Heart left ventricle (tissue), 16 donors: ENCODE measurements around the gene TINCR. TPM values are rescaled to one million over a fixed set of nuclear protein-coding genes. Genes with fewer than 3 reads are reported as not detected.

Source experiments
- ATAC-seq, 4 donors: fragments of 200-7000 bp; cut with Tn5 transposase; one replicate each; pipeline ENCODE4 v1.9.1; 2020 to 2022; ENCODE audit warnings: moderate library complexity in 4 of 4, mild to moderate bottlenecking in 3 of 4, moderate number of reproducible peaks in 1 of 4
- DNase-seq, 5 donors: peaks; one replicate each; pipeline ENCODE4 v3.0.0-alpha.2; 2020
- H3K27ac ChIP-seq, 12 donors: fragments of 200-600 bp; sonication (generic) in 4 of 12; one replicate each; pipeline versions ENCODE4 v1.5.0 to v1.8.0; 2016 to 2022; ENCODE audit warnings: mild to moderate bottlenecking in 2 of 12
- H3K27me3 ChIP-seq, 9 donors: fragments of 200-600 bp; sonication (generic) in 2 of 9; one replicate each; pipeline versions ENCODE4 v1.5.1 to v1.8.0; 2016 to 2022; ENCODE audit warnings: mild to moderate bottlenecking in 3 of 9
- H3K36me3 ChIP-seq, 9 donors: fragments of 200-600 bp; sonication (generic) in 2 of 9; one replicate each; pipeline versions ENCODE4 v1.5.0 to v1.8.0; 2018 to 2022; ENCODE audit warnings: mild to moderate bottlenecking in 2 of 9
- H3K4me1 ChIP-seq, 12 donors: fragments of 200-600 bp; sonication (generic) in 4 of 12; one replicate each; pipeline versions ENCODE4 v1.5.0 to v1.8.0; 2016 to 2022; ENCODE audit warnings: mild to moderate bottlenecking in 3 of 12
- H3K4me3 ChIP-seq, 12 donors: fragments of 200-600 bp; sonication (generic) in 4 of 12; one replicate each; pipeline versions ENCODE4 v1.5.0 to v1.8.0; 2017 to 2022; ENCODE audit warnings: mild to moderate bottlenecking in 9 of 12, moderate library complexity in 4 of 12
- H3K9me3 ChIP-seq, 12 donors: fragments of 200-600 bp; sonication (generic) in 4 of 12; one replicate each; pipeline versions ENCODE4 v1.5.0 to v1.8.0; 2016 to 2022; ENCODE audit warnings: mild to moderate bottlenecking in 1 of 12
- POLR2A ChIP-seq, 2 donors: fragments of 450-650 bp; IDR thresholded peaks; one replicate each; pipeline ENCODE4 v1.6.1; 2017; ENCODE audit warnings: antibody characterized with exemption in 2 of 2, mild to moderate bottlenecking in 2 of 2, moderate library complexity in 2 of 2
- WGBS, 4 donors: extraction: QIAGEN DNeasy Blood & Tissue Kit in 2 of 4; methylation state at CpG; one replicate each; pipeline versions ENCODE4 v1.1.5 to v1.1.7; 2013 to 2018; 5-methylcytosine and 5-hydroxymethylcytosine counted together
- intact Hi-C, 10 donors: fragments of 100-400 bp; cut with DNase I; formaldehyde crosslinking; loops; one replicate each; pipeline versions ENCODE4 v1.11.1 to v1.14.2; 2022
- polyA plus RNA-seq, 2 donors: library from polyadenylated mRNA; stranded (reverse); fragments of 200-250 nt; gene quantifications; one replicate each; pipeline ENCODE4 v1.2.3, GENCODE V29; 2013
- total RNA-seq, 9 donors: library from RNA; depleted of rRNA in 2 of 9; stranded (reverse); fragments of >200 nt in 2 of 9; fragmentation: NEBNext Ultra II Directional in 3 of 9; extraction: Animal tissue kit (Norgen Biotek cat#: 25700) in 3 of 9; gene quantifications; one replicate each; pipeline versions ENCODE4 v1.1.0 to v1.2.4, GENCODE V29; 2016 to 2023
- TF ChIP-seq, protein P1 (sequence below), 12 donors: fragments of 200-600 bp; sonication (generic) in 4 of 12; IDR thresholded peaks; one replicate each; pipeline versions ENCODE4 v1.5.0 to v1.8.0; 2018 to 2022; ENCODE audit warnings: antibody characterized with exemption in 12 of 12, mild to moderate bottlenecking in 5 of 12
- donor health status: ischemic (EF 13 %, LVEDD 7.1; RV severe dilation, severe dysfunction).
- donor health status: healthy with polysubstance abuse.
- donor health status: DM: no; HTN: yes; CAD: no.
- donor health status: DM: no; HTN: no; CAD: no.
- donor health status: ischemic (EF 25% LVEDD 6.9; RV normal size, moderate dysfunction).
- donor health status: ischemic (EF 25% LVEDD 5.7; RV mildly dilated, moderate dysfunction).
- donor health status: healthy.
- donor health status: DM: yes; HTN: yes; CAD: no.
- donor health status: ischemic (EF 35%, LVEDD 5.7; RV mildly dilated, moderate dysfunction).
- donor health status: nonischemic (EF 11% LVEDD 7.7; RV severe dilation, severe dysfunction).
- donor health status: DM: yes; HTN: yes; CAD: no.
- donor health status: PGD.
- donor health status: ischemic (EF 29% LVEDD 5.4; RV normal size, mild dysfunction).
- donor health status: nonischemic (EF 23%, LVEDD 6.1; RV moderate dilation, normal function).

Gene TINCR
- total and polyA plus RNA-seq, 11 donors = 0.07 to 0.44 (median 0.19) TPM; not detected in 6

GRCh38 chr19:5560156-5560555 lies 7.6 kb downstream of the TINCR start:
- DNase-seq (no peak), ATAC-seq (no peak)
- Histone ChIP-seq H3K27ac (no peak overlapping the region), H3K4me1 (no peaks in the 10 kb centered on the region), H3K4me3 (no peak overlapping the region), H3K9me3 (peaks cover 0 to 12% (median 4%) of the 10 kb centered on the region in 12 donors), H3K36me3 (no peaks in the 10 kb centered on the region), H3K27me3 (peaks cover 0 to 52% (median 7%) of the 10 kb centered on the region in 9 donors)
- no peak for TF ChIP-seq POLR2A (IDR thresholded peaks at IDR 0.05)
- TF ChIP-seq, protein P1, sequence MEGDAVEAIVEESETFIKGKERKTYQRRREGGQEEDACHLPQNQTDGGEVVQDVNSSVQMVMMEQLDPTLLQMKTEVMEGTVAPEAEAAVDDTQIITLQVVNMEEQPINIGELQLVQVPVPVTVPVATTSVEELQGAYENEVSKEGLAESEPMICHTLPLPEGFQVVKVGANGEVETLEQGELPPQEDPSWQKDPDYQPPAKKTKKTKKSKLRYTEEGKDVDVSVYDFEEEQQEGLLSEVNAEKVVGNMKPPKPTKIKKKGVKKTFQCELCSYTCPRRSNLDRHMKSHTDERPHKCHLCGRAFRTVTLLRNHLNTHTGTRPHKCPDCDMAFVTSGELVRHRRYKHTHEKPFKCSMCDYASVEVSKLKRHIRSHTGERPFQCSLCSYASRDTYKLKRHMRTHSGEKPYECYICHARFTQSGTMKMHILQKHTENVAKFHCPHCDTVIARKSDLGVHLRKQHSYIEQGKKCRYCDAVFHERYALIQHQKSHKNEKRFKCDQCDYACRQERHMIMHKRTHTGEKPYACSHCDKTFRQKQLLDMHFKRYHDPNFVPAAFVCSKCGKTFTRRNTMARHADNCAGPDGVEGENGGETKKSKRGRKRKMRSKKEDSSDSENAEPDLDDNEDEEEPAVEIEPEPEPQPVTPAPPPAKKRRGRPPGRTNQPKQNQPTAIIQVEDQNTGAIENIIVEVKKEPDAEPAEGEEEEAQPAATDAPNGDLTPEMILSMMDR (IDR thresholded peaks at IDR 0.05) = no peak
- intact Hi-C loops = no loop called here
- WGBS, 4 donors = 57 to 60% (median 59%) methylated on average over 18 to 19 of the region's 19 CpGs

DNA sequence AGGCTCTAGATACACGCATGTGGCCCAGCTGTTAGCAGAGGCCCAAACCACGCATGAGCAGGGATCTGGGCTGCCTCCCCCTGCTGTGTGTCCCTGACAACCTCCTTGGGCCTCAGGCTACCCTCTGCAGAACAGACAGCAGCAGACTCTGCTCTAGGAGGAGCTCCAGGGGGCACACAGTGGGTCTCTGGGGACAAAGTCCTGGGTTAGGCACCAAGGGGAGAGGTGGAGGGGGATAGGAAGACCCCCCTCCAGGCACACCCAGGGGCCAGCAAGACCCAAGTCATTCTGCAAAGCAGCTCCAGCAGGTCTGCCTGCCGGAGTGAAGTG lies 8.0 kb downstream of the TINCR start:
- no peak for DNase-seq
- no peaks in the 10 kb centered on the region for H3K4me1 ChIP-seq
- no peak overlapping the region for H3K27ac ChIP-seq
- H3K9me3 ChIP-seq = peaks cover 0 to 12% (median 4%) of the 10 kb centered on the region in 12 donors
- ATAC-seq = no peak
- H3K4me3 ChIP-seq = no peak overlapping the region
- TF ChIP-seq, protein P1 (IDR thresholded peaks at IDR 0.05) = no peak
- TF ChIP-seq POLR2A (IDR thresholded peaks at IDR 0.05) = no peak
- H3K36me3 ChIP-seq = no peaks in the 10 kb centered on the region
- WGBS, 4 donors = 36 to 54% (median 50%) methylated on average over 3 of the region's 3 CpGs
- peaks cover 0 to 49% (median 7%) of the 10 kb centered on the region in 9 donors for H3K27me3 ChIP-seq
- intact Hi-C loops = no loop called here

GRCh38 chr19:5558101-5558621 lies 9.6 kb downstream of the TINCR start:
- H3K4me3 ChIP-seq = no peak overlapping the region
- H3K9me3 ChIP-seq = peaks cover 0 to 12% (median 4%) of the 10 kb centered on the region in 12 donors
- DNase-seq = no peak
- intact Hi-C loops = no loop called here
- TF ChIP-seq, protein P1 (IDR thresholded peaks at IDR 0.05) = no peak
- no peak for TF ChIP-seq POLR2A (IDR thresholded peaks at IDR 0.05)
- peaks cover 0 to 39% (median 7%) of the 10 kb centered on the region in 9 donors for H3K27me3 ChIP-seq
- no peak for ATAC-seq
- no peak overlapping the region for H3K27ac ChIP-seq
- H3K4me1 ChIP-seq = no peaks in the 10 kb centered on the region
- H3K36me3 ChIP-seq = no peaks in the 10 kb centered on the region
- WGBS, 4 donors = 75 to 79% (median 76%) methylated on average over 2 of the region's 2 CpGs

GRCh38 chr19:5557691-5558090 lies 10.1 kb downstream of the TINCR start:
- Histone ChIP-seq H3K9me3 (peaks cover 0 to 12% (median 4%) of the 10 kb centered on the region in 12 donors), H3K36me3 (no peaks in the 10 kb centered on the region), H3K4me3 (no peak overlapping the region), H3K4me1 (no peaks in the 10 kb centered on the region), H3K27me3 (peaks cover 0 to 39% (median 5%) of the 10 kb centered on the region in 9 donors), H3K27ac (no peak overlapping the region)
- TF ChIP-seq, protein P1 (IDR thresholded peaks at IDR 0.05) = no peak
- no peak for TF ChIP-seq POLR2A (IDR thresholded peaks at IDR 0.05)
- DNase-seq (no peak), ATAC-seq (no peak)
- WGBS, 4 donors = 52 to 79% (median 58%) methylated on average over 10 to 13 of the region's 13 CpGs
- intact Hi-C loops = no loop called here
